Gastrocnemius medialis (tissue), 4 donors: ENCODE results near the gene C12orf50. TPM values are rescaled to one million over a fixed set of nuclear protein-coding genes. Genes with fewer than 3 reads are reported as not detected.
"Not testable (repeated sequence)": the region's sequence is repeated elsewhere in the genome, so short reads cannot be mapped to it uniquely, and the experiment has no call there.

Experiments
- ATAC-seq, 2 donors: fragments of 150-250 bp; one replicate each; pipeline ENCODE4 v1.9.1; 2016
- DNase-seq, 2 donors: peaks; one replicate each; pipeline ENCODE4 v3.0.0-alpha.2; 2019
- H3K27ac ChIP-seq, 4 donors: fragments of 200-600 bp; sonication (generic); 1 replicate in 1 of 4; 2 replicates in 3 of 4; pipeline ENCODE4 v1.5.1; 2016 to 2018; ENCODE audit warnings: mild to moderate bottlenecking in 2 of 4, moderate library complexity in 1 of 4
- H3K27me3 ChIP-seq, 3 donors: fragments of 200-600 bp; sonication (generic) in 2 of 3; 1 replicate in 1 of 3; 2 replicates in 2 of 3; pipeline versions ENCODE4 v1.5.1 to v1.6.0; 2016 to 2019; ENCODE audit warnings: mild to moderate bottlenecking in 1 of 3, moderate library complexity in 1 of 3
- H3K36me3 ChIP-seq, 2 donors: fragments of 200-600 bp; sonication (generic) in 1 of 2; one replicate each; pipeline ENCODE4 v1.5.1; 2017 to 2018
- H3K4me1 ChIP-seq, 2 donors: fragments of 200-600 bp; sonication (generic) in 1 of 2; one replicate each; pipeline ENCODE4 v1.5.1; 2016 to 2017; ENCODE audit warnings: mild to moderate bottlenecking in 2 of 2
- H3K4me3 ChIP-seq, 4 donors: fragments of 200-600 bp; sonication (generic) in 3 of 4; 1 replicate in 1 of 4; 2 replicates in 3 of 4; pipeline ENCODE4 v1.5.1; 2016 to 2019; ENCODE audit warnings: mild to moderate bottlenecking in 2 of 4
- H3K9me3 ChIP-seq, 3 donors: fragments of 200-600 bp; sonication (generic) in 2 of 3; 1 replicate in 1 of 3; 2 replicates in 2 of 3; pipeline ENCODE4 v1.5.1; 2016 to 2019
- CTCF ChIP-seq, 5 experiments: fragments of 450-650 bp in 3 of 5; fragments of 200-600 bp in 2 of 5; sonication (generic) in 2 of 5; IDR thresholded peaks in 4 of 5; conservative IDR thresholded peaks in 1 of 5; 1 replicate in 4 of 5; 2 replicates in 1 of 5; pipeline ENCODE4 v1.5.1; 2016 to 2019; ENCODE audit warnings: antibody characterized with exemption in 5 of 5, mild to moderate bottlenecking in 3 of 5, moderate library complexity in 3 of 5
- POLR2A ChIP-seq, 2 donors: fragments of 450-650 bp; IDR thresholded peaks; one replicate each; pipeline ENCODE4 v1.6.1; 2017; ENCODE audit warnings: antibody characterized with exemption in 2 of 2, mild to moderate bottlenecking in 2 of 2, moderate library complexity in 2 of 2
- in situ Hi-C, 4 donors: fragments of 200-750 bp; cut with MboI; loops; one replicate each; pipeline versions ENCODE4 v1.15.0 to v1.8.0; 2017; ENCODE audit warnings: low sequenced_read_pairs in 4 of 4
- intact Hi-C: fragments of 100-400 bp; cut with DNase I; formaldehyde crosslinking; loops from one replicate; pipeline ENCODE4 v1.15.1; 2023; ENCODE audit warnings: low total_unique reads
- total RNA-seq, 4 donors: library from RNA; depleted of rRNA; stranded (reverse); fragments of >200 nt; gene quantifications; one replicate each; pipeline versions ENCODE4 v1.1.0 to v1.2.3, GENCODE V29; 2016

C12orf50 gene
- total RNA-seq, 4 donors from 2014 or later, result not detected

- intact Hi-C loops (no loop called here), in situ Hi-C loops (no loop called here)
- ATAC-seq, result no peak
- no peaks in the 10 kb centered on the region for H3K4me1 ChIP-seq
- no peaks in the 10 kb centered on the region for H3K9me3 ChIP-seq
- no peak for TF ChIP-seq POLR2A (IDR thresholded peaks at IDR 0.05)
- no peak for TF ChIP-seq CTCF (IDR thresholded peaks at IDR 0.05 in 4 of 5, conservative IDR thresholded peaks at IDR 0.05 in 1 of 5)
- H3K27me3 ChIP-seq, result peaks cover 0 to 2% (median 0%) of the 10 kb centered on the region in 3 donors
- no peak overlapping the region for H3K27ac ChIP-seq
- no peak overlapping the region for H3K4me3 ChIP-seq
- H3K36me3 ChIP-seq, result no peaks in the 10 kb centered on the region
- no peak for DNase-seq
Measured at GRCh38 chr12:87960566-87960965, 68.6 kb downstream of the C12orf50 start.

GRCh38 chr12:87954028-87954427 is 75.2 kb downstream of the C12orf50 start:
- in situ Hi-C loops, H3K36me3 ChIP-seq, H3K27ac ChIP-seq, DNase-seq, H3K4me3 ChIP-seq, H3K9me3 ChIP-seq, H3K4me1 ChIP-seq, intact Hi-C loops, H3K27me3 ChIP-seq, ATAC-seq: not testable (repeated sequence)

GRCh38 chr12:87953256-87953860 is 75.8 kb downstream of the C12orf50 start:
- Histone ChIP-seq H3K27me3 (no peaks in the 10 kb centered on the region), H3K27ac (no peak overlapping the region), H3K4me1 (no peaks in the 10 kb centered on the region), H3K36me3 (no peaks in the 10 kb centered on the region), H3K9me3 (no peaks in the 10 kb centered on the region), H3K4me3 (no peak overlapping the region)
- in situ Hi-C loops (no loop called here), intact Hi-C loops (no loop called here)
- ATAC-seq (no peak), DNase-seq (no peak)
- TF ChIP-seq CTCF (IDR thresholded peaks at IDR 0.05 in 4 of 5, conservative IDR thresholded peaks at IDR 0.05 in 1 of 5), result no peak
- TF ChIP-seq POLR2A (IDR thresholded peaks at IDR 0.05), result no peak

GRCh38 chr12:87952850-87953249 is 76.4 kb downstream of the C12orf50 start:
- Histone ChIP-seq H3K4me3 (no peak overlapping the region), H3K9me3 (no peaks in the 10 kb centered on the region), H3K27me3 (no peaks in the 10 kb centered on the region), H3K27ac (no peak overlapping the region), H3K4me1 (no peaks in the 10 kb centered on the region), H3K36me3 (no peaks in the 10 kb centered on the region)
- no peak for ATAC-seq
- TF ChIP-seq POLR2A (IDR thresholded peaks at IDR 0.05) (no peak), CTCF (IDR thresholded peaks at IDR 0.05 in 4 of 5, conservative IDR thresholded peaks at IDR 0.05 in 1 of 5) (no peak)
- no peak for DNase-seq
- in situ Hi-C loops (no loop called here), intact Hi-C loops (no loop called here)

GRCh38 chr12:87952223-87952622 is 77.0 kb downstream of the C12orf50 start:
- Histone ChIP-seq H3K27ac (no peak overlapping the region), H3K9me3 (no peaks in the 10 kb centered on the region), H3K27me3 (no peaks in the 10 kb centered on the region), H3K4me3 (no peak overlapping the region), H3K36me3 (no peaks in the 10 kb centered on the region), H3K4me1 (no peaks in the 10 kb centered on the region)
- ATAC-seq, result no peak
- intact Hi-C loops, result no loop called here
- in situ Hi-C loops, result no loop called here
- no peak for DNase-seq
- TF ChIP-seq CTCF (IDR thresholded peaks at IDR 0.05 in 4 of 5, conservative IDR thresholded peaks at IDR 0.05 in 1 of 5) (no peak), POLR2A (IDR thresholded peaks at IDR 0.05) (no peak)
